ENCODE results near the gene RAB6A. TPM values are rescaled to one million over a fixed set of nuclear protein-coding genes. Genes with fewer than 3 reads are reported as not detected.

Gene RAB6A
- total RNA-seq, 1 experiment from 2014 or later, result 172 TPM

GRCh38 chr11:73656985-73657384, 103.9 kb downstream of the RAB6A start:
- DNase-seq (ENCODE audit: unreplicated experiment), result no peak
- BruUV-seq (replicated peaks), result no TSS peak
- H3K4me1 Mint-ChIP-seq (ENCODE audit: insufficient read depth, unreplicated experiment), result no peaks in the 10 kb centered on the region
- POLR2A ChIA-PET, result interaction anchor here (1.0 kb wide), 1 partner anchor 20 kb away, joined by 3 read pairs; no protein-coding TSS in a partner anchor
- no peaks in the 10 kb centered on the region for H3K27me3 Mint-ChIP-seq (ENCODE audit: insufficient read depth, unreplicated experiment)
- intact Hi-C loops (cut with micrococcal nuclease), result no loop called here
- H3K9me3 Mint-ChIP-seq (ENCODE audit: unreplicated experiment), result no peaks in the 10 kb centered on the region
- H3K4me3 Mint-ChIP-seq (ENCODE audit: unreplicated experiment), result no peak overlapping the region
- H3K36me3 Mint-ChIP-seq (ENCODE audit: insufficient read depth, unreplicated experiment), result no peaks in the 10 kb centered on the region
- no peak for TF ChIP-seq CTCF (IDR thresholded peaks at IDR 0.05; ENCODE audit: unreplicated experiment)
- H3K27ac Mint-ChIP-seq (ENCODE audit: low read depth, unreplicated experiment), result no peak overlapping the region
- CTCF ChIA-PET, result interaction anchor here (1.8 kb wide), 1 partner anchor 177 kb away, joined by 6 read pairs; no protein-coding TSS in a partner anchor

- Mint-ChIP-seq H3K4me1 (ENCODE audit: insufficient read depth, unreplicated experiment) (no peaks in the 10 kb centered on the region), H3K9me3 (ENCODE audit: unreplicated experiment) (no peaks in the 10 kb centered on the region), H3K27me3 (ENCODE audit: insufficient read depth, unreplicated experiment) (no peaks in the 10 kb centered on the region), H3K4me3 (ENCODE audit: unreplicated experiment) (no peak overlapping the region), H3K36me3 (ENCODE audit: insufficient read depth, unreplicated experiment) (no peaks in the 10 kb centered on the region), H3K27ac (ENCODE audit: low read depth, unreplicated experiment) (no peak overlapping the region)
- no peak for TF ChIP-seq CTCF (IDR thresholded peaks at IDR 0.05; ENCODE audit: unreplicated experiment)
- DNase-seq (ENCODE audit: unreplicated experiment), result no peak
- intact Hi-C loops (cut with micrococcal nuclease), result no loop called here
- CTCF ChIA-PET, result interaction anchor here (0.6 to 1.4 kb wide), 3 partner anchors 120 to 305 kb away, joined by 3 to 12 read pairs (median 4); no protein-coding TSS in a partner anchor
- POLR2A ChIA-PET, result no interaction called here
- BruUV-seq (replicated peaks), result no TSS peak
Observed at GRCh38 chr11:73655686-73656085, 105.2 kb downstream of the RAB6A start.

- peaks cover 8% of the 10 kb centered on the region for H3K27me3 Mint-ChIP-seq (ENCODE audit: insufficient read depth, unreplicated experiment)
Observed at GRCh38 chr11:73654482-73655021, 106.3 kb downstream of the RAB6A start.

GRCh38 chr11:73653996-73654395, 106.9 kb downstream of the RAB6A start:
- no peak for DNase-seq (ENCODE audit: unreplicated experiment)

More at GRCh38 chr11:73654482-73655021, 106.3 kb downstream of the RAB6A start:
- Mint-ChIP-seq H3K27ac (ENCODE audit: low read depth, unreplicated experiment) (no peak overlapping the region), H3K9me3 (ENCODE audit: unreplicated experiment) (no peaks in the 10 kb centered on the region), H3K4me1 (ENCODE audit: insufficient read depth, unreplicated experiment) (no peaks in the 10 kb centered on the region), H3K36me3 (ENCODE audit: insufficient read depth, unreplicated experiment) (no peaks in the 10 kb centered on the region), H3K4me3 (ENCODE audit: unreplicated experiment) (no peak overlapping the region)
- intact Hi-C loops (cut with micrococcal nuclease), result no loop called here
- DNase-seq (ENCODE audit: unreplicated experiment), result no peak
- no peak for TF ChIP-seq CTCF (IDR thresholded peaks at IDR 0.05; ENCODE audit: unreplicated experiment)
- CTCF ChIA-PET, result interaction anchor here (1.2 to 1.4 kb wide), 2 partner anchors 29 to 303 kb away, joined by 7 to 12 read pairs; no protein-coding TSS in a partner anchor
- POLR2A ChIA-PET, result interaction anchor here (0.6 kb wide), 2 partner anchors 98 to 968 kb away, joined by 3 read pairs; no protein-coding TSS in a partner anchor
- no TSS peak for BruUV-seq (replicated peaks)

More at GRCh38 chr11:73653996-73654395, 106.9 kb downstream of the RAB6A start:
- Mint-ChIP-seq H3K9me3 (ENCODE audit: unreplicated experiment) (no peaks in the 10 kb centered on the region), H3K27ac (ENCODE audit: low read depth, unreplicated experiment) (no peak overlapping the region), H3K36me3 (ENCODE audit: insufficient read depth, unreplicated experiment) (no peaks in the 10 kb centered on the region), H3K27me3 (ENCODE audit: insufficient read depth, unreplicated experiment) (peaks cover 14% of the 10 kb centered on the region), H3K4me1 (ENCODE audit: insufficient read depth, unreplicated experiment) (no peaks in the 10 kb centered on the region), H3K4me3 (ENCODE audit: unreplicated experiment) (no peak overlapping the region)
- intact Hi-C loops (cut with micrococcal nuclease), result no loop called here
- no peak for TF ChIP-seq CTCF (IDR thresholded peaks at IDR 0.05; ENCODE audit: unreplicated experiment)
- POLR2A ChIA-PET, result interaction anchor here (0.6 to 0.7 kb wide), 2 partner anchors 99 to 227 kb away, joined by 3 to 4 read pairs; no protein-coding TSS in a partner anchor
- CTCF ChIA-PET, result interaction anchor here (1.2 kb wide), 1 partner anchor 28 kb away, joined by 7 read pairs; no protein-coding TSS in a partner anchor
- no TSS peak for BruUV-seq (replicated peaks)

Data from MCF 10A (cell line).